ENCODE measurements around the gene CLEC10A.
"Not testable (repeated sequence)": the region's sequence is repeated elsewhere in the genome, so short reads cannot be mapped to it uniquely, and the experiment has no call there.

Gene CLEC10A

DNA sequence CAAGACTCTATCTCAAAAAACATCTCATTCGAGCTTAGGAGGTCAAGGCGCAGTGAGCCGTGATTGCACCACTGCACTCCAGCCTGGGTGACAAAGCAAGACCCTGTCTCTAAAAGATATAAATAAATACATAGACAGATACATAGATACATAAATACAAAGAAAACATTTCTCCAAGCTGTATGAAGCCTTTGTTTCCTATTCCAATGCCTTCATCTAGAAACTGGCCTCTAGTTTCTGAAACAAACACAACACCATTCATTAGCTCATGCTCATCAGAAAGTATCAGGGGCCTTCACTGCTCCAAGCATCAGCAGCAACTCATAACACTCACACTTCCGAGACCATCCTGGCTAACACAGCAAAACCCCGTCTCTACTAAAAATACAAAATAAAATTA, 44.9 kb upstream of the CLEC10A start:
- no peaks in the 10 kb centered on the region for H3F3A ChIP-seq (ENCODE audit: insufficient read depth)
- H3K4me3 ChIP-seq (ENCODE audit: insufficient read depth, low read length, poor library complexity, severe bottlenecking): no peak overlapping the region
- no peaks in the 10 kb centered on the region for H3K36me3 ChIP-seq (ENCODE audit: low read length)
- no peak overlapping the region for H3K9ac ChIP-seq (ENCODE audit: low read length)
- no peaks in the 10 kb centered on the region for H3K9me3 ChIP-seq (ENCODE audit: insufficient read depth, low read length)
- no peak overlapping the region for H3K27ac ChIP-seq (ENCODE audit: low read depth, low read length)
- H4K20me1 ChIP-seq (ENCODE audit: low read depth, low read length): no peaks in the 10 kb centered on the region
- H2AFZ ChIP-seq (ENCODE audit: low read depth, low read length, severe bottlenecking): no peak overlapping the region
- H3K79me2 ChIP-seq (ENCODE audit: insufficient read depth, low read length): no peaks in the 10 kb centered on the region
- TF ChIP-seq CTCF (IDR thresholded peaks at IDR 0.05; ENCODE audit: insufficient read depth, low read length, poor library complexity, severe bottlenecking) (no peak), EZH2phosphoT487 (conservative IDR thresholded peaks at IDR 0.05; ENCODE audit: low read length) (no peak)
- H3K27me3 ChIP-seq (ENCODE audit: low read length): no peaks in the 10 kb centered on the region
- H3K9me2 ChIP-seq (replicated peaks; ENCODE audit: insufficient read depth, low read length): no peaks in the 10 kb centered on the region
- no peak overlapping the region for H3K4me2 ChIP-seq (ENCODE audit: low read depth, low read length, poor library complexity, severe bottlenecking)

GRCh38 chr17:7123844-7124243, 43.8 kb upstream of the CLEC10A start:
- no peak overlapping the region for H3K4me3 ChIP-seq (ENCODE audit: insufficient read depth, low read length, poor library complexity, severe bottlenecking)
- no peak overlapping the region for H3K4me2 ChIP-seq (ENCODE audit: low read depth, low read length, poor library complexity, severe bottlenecking)
- no peaks in the 10 kb centered on the region for H3K9me2 ChIP-seq (replicated peaks; ENCODE audit: insufficient read depth, low read length)
- H3F3A ChIP-seq (ENCODE audit: insufficient read depth): no peaks in the 10 kb centered on the region
- H2AFZ ChIP-seq (ENCODE audit: low read depth, low read length, severe bottlenecking): no peak overlapping the region
- TF ChIP-seq CTCF (IDR thresholded peaks at IDR 0.05; ENCODE audit: insufficient read depth, low read length, poor library complexity, severe bottlenecking): no peak
- TF ChIP-seq EZH2phosphoT487 (conservative IDR thresholded peaks at IDR 0.05; ENCODE audit: low read length): no peak
- H3K9ac ChIP-seq (ENCODE audit: low read length): no peak overlapping the region
- H4K20me1 ChIP-seq (ENCODE audit: low read depth, low read length): no peaks in the 10 kb centered on the region
- no peaks in the 10 kb centered on the region for H3K9me3 ChIP-seq (ENCODE audit: insufficient read depth, low read length)
- H3K79me2 ChIP-seq (ENCODE audit: insufficient read depth, low read length): no peaks in the 10 kb centered on the region
- no peaks in the 10 kb centered on the region for H3K27me3 ChIP-seq (ENCODE audit: low read length)
- H3K36me3 ChIP-seq (ENCODE audit: low read length): no peaks in the 10 kb centered on the region
- no peak overlapping the region for H3K27ac ChIP-seq (ENCODE audit: low read depth, low read length)

- H3K36me3 ChIP-seq (ENCODE audit: low read length): no peaks in the 10 kb centered on the region
- H3K9me3 ChIP-seq (ENCODE audit: insufficient read depth, low read length): no peaks in the 10 kb centered on the region
- H2AFZ ChIP-seq (ENCODE audit: low read depth, low read length, severe bottlenecking): no peak overlapping the region
- no peak for TF ChIP-seq EZH2phosphoT487 (conservative IDR thresholded peaks at IDR 0.05; ENCODE audit: low read length)
- no peak for TF ChIP-seq CTCF (IDR thresholded peaks at IDR 0.05; ENCODE audit: insufficient read depth, low read length, poor library complexity, severe bottlenecking)
- no peak overlapping the region for H3K27ac ChIP-seq (ENCODE audit: low read depth, low read length)
- H3K4me2 ChIP-seq (ENCODE audit: low read depth, low read length, poor library complexity, severe bottlenecking): no peak overlapping the region
- no peaks in the 10 kb centered on the region for H3F3A ChIP-seq (ENCODE audit: insufficient read depth)
- H3K9me2 ChIP-seq (replicated peaks; ENCODE audit: insufficient read depth, low read length): no peaks in the 10 kb centered on the region
- no peaks in the 10 kb centered on the region for H3K27me3 ChIP-seq (ENCODE audit: low read length)
- H3K4me3 ChIP-seq (ENCODE audit: insufficient read depth, low read length, poor library complexity, severe bottlenecking): no peak overlapping the region
- no peak overlapping the region for H3K9ac ChIP-seq (ENCODE audit: low read length)
- H3K79me2 ChIP-seq (ENCODE audit: insufficient read depth, low read length): no peaks in the 10 kb centered on the region
- no peaks in the 10 kb centered on the region for H4K20me1 ChIP-seq (ENCODE audit: low read depth, low read length)
These were observed 42.3 kb upstream of the CLEC10A start for GRCh38 chr17:7122381-7122780.

DNA sequence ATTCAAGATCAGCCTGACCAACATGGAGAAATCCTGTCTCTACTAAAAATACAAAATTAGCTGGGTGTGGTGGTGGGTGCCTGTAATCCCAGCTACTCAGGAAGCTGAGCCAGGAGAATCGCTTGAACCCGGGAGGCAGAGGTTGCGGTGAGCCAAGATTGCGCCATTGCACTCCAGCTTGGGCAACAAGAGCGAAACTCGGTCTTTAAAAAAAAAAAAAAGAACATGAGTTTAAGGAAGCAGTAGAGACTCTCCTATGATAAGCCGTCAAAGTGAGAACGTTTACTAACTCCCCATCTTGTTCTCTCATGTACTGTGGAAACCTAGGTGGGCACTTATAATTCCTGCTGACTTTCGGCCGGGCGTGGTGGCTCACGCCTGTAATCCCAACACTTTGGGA, 40.6 kb upstream of the CLEC10A start:
- not testable (repeated sequence) for H3K27me3 ChIP-seq (ENCODE audit: low read length)

More for the DNA sequence above, 40.6 kb upstream of the CLEC10A start:
- H3F3A ChIP-seq (ENCODE audit: insufficient read depth); H3K36me3 ChIP-seq (ENCODE audit: low read length); H3K9ac ChIP-seq (ENCODE audit: low read length); H3K9me2 ChIP-seq (replicated peaks; ENCODE audit: insufficient read depth, low read length); H3K27ac ChIP-seq (ENCODE audit: low read depth, low read length); H2AFZ ChIP-seq (ENCODE audit: low read depth, low read length, severe bottlenecking); H3K9me3 ChIP-seq (ENCODE audit: insufficient read depth, low read length); H3K4me3 ChIP-seq (ENCODE audit: insufficient read depth, low read length, poor library complexity, severe bottlenecking); H3K79me2 ChIP-seq (ENCODE audit: insufficient read depth, low read length); H4K20me1 ChIP-seq (ENCODE audit: low read depth, low read length); H3K4me2 ChIP-seq (ENCODE audit: low read depth, low read length, poor library complexity, severe bottlenecking): not testable (repeated sequence)
